Measurements from ENCODE around the gene RHOF. TPM values are rescaled to one million over a fixed set of nuclear protein-coding genes. Genes with fewer than 3 reads are reported as not detected.

Gene RHOF
- total and polyA plus RNA-seq, 2 of the 13 experiments (the other 11 are each of a cell fraction or from before 2014, with no cell fraction given) = 14.6 to 32.2 TPM

GRCh38 chr12:121839106-121839992, 45.9 kb upstream of the RHOF start:
- Histone ChIP-seq H3K79me2 (ENCODE audit: insufficient read depth, low read length) (no peaks in the 10 kb centered on the region), H3K27me3 (ENCODE audit: control insufficient read depth in 1 of 2, insufficient read depth in 2 of 2, low read length in 2 of 2) (no peaks in the 10 kb centered on the region), H3K9me3 (ENCODE audit: low read length) (no peaks in the 10 kb centered on the region), H3K9ac (ENCODE audit: insufficient read depth, low read depth, low read length) (no peak overlapping the region), H3K4me3 (replicated peaks in 1 of 3; ENCODE audit: insufficient read depth in 1 of 3, low read depth in 2 of 3, low read length in 3 of 3) (no peak overlapping the region), H3K4me2 (ENCODE audit: low read depth, low read length) (no peak overlapping the region), H3K36me3 (replicated peaks in 1 of 2; ENCODE audit: control insufficient read depth in 1 of 2, insufficient read depth in 2 of 2, low read length in 2 of 2) (peaks cover 3 to 20% of the 10 kb centered on the region in 2 experiments; a peak in 3 of 5 replicates), H3K4me1 (ENCODE audit: insufficient read depth, low read length) (peaks cover 18% of the 10 kb centered on the region), H2AFZ (ENCODE audit: low read length) (no peak overlapping the region), H4K20me1 (ENCODE audit: insufficient read depth, low read length) (no peaks in the 10 kb centered on the region), H3K27ac (ENCODE audit: extremely low read length, insufficient read depth, low read length) (no peak overlapping the region)
- DNase-seq (ENCODE audit: low spot score) (no peak), ATAC-seq (peak; percentile 24), FAIRE-seq (no peak)
- TSS peak; percentile 66 for BruUV-seq (replicated peaks)
- in situ Hi-C loops (cut with HindIII; ENCODE audit: extremely low pct_ligation_motif_present, low pct_unique_long_range_greater_than_20kb) = no loop called here
- 95% methylated on average over 52 of the region's 53 CpGs for WGBS (ENCODE audit: low lambda C conversion rate)
- ChIA-PET CTCF (ENCODE audit: low intra/inter-chr PET ratio, low total read pairs) (no interaction called here), POLR2A (no interaction called here)
- no peak for TF ChIP-seq SP1 (IDR thresholded peaks at IDR 0.05)
- 0 out of 2 replicates have a peak, but pooled peaks have one; percentile 23 for TF ChIP-seq SP1 (CRISPR knock-in tag; IDR thresholded peaks at IDR 0.05)
- TF ChIP-seq ZBTB33 (CRISPR knock-in tag; IDR thresholded peaks at IDR 0.05) = peak; percentile 67
- TF ChIP-seq ZBTB38 (CRISPR knock-in tag; IDR thresholded peaks at IDR 0.05) = 0 out of 2 replicates have a peak, but pooled peaks have one; percentile 15
- no peak for TF ChIP-seq SMARCC2 (IDR thresholded peaks at IDR 0.05)
- peak; percentile 74 for TF ChIP-seq AGO2 (optimal IDR thresholded peaks at IDR 0.05; ENCODE audit: low read depth, low read length)
- no peak for TF ChIP-seq ZMAT5 (CRISPR knock-in tag; IDR thresholded peaks at IDR 0.05; ENCODE audit: borderline replicate concordance, low read depth)
- TF ChIP-seq NFKBIZ (CRISPR knock-in tag; IDR thresholded peaks at IDR 0.05) = no peak
- peak; percentile 51 for TF ChIP-seq RBFOX2 (IDR thresholded peaks at IDR 0.05; ENCODE audit: low read depth, low read length)
- intact Hi-C loops (cut with micrococcal nuclease; ENCODE audit: unreplicated experiment) = no loop called here

Data from HepG2 (cell line).